HepG2 (cell line): ENCODE measurements around the gene SNX30. TPM values are rescaled to one million over a fixed set of nuclear protein-coding genes. Genes with fewer than 3 reads are reported as not detected.

ENCODE experiments used
- ATAC-seq: fragments of 200-7000 bp; cut with Tn5 transposase; 3 replicates; pipeline ENCODE4 v1.9.1; 2020; ENCODE audit warnings: mild to moderate bottlenecking, moderate library complexity
- BruUV-seq: library from RNA; stranded (reverse); fragments of 400-500 nt; replicated peaks from 2 replicates; lab custom pipeline; 2021; lab: Mats Ljungman, UMichigan
- CTCF ChIA-PET: fragments of 300-600 bp; formaldehyde crosslinking; extraction: SDS; loops from one replicate; lab custom pipeline; 2021; ENCODE audit warnings: low total read pairs, inconsistent platforms, low intra/inter-chr PET ratio; lab: Yijun Ruan, JAX
- POLR2A ChIA-PET: fragments of 350-600 bp; sonication (Branson Sonifier 250); formaldehyde crosslinking; loops from one replicate; lab custom pipeline; 2020; ENCODE audit warnings: antibody characterized with exemption, inconsistent platforms; lab: Yijun Ruan, JAX
- DNase-seq: peaks from one replicate; pipeline ENCODE4 v3.0.0-alpha.2; 2015; ENCODE audit warnings: low spot score
- FAIRE-seq: peaks from 3 replicates; lab custom pipeline; 2011; peaks lifted over from hg19 to GRCh38; lab: Jason Lieb, UNC
- H2AFZ ChIP-seq: one replicate; pipeline ENCODE4 v1.6.1; 2011; ENCODE audit warnings: low read length, inconsistent platforms
- H3K27ac ChIP-seq: fragments of 300-600 bp; 3 replicates; pipeline ENCODE4 v1.8.0; 2011; ENCODE audit warnings: mixed run types, mild to moderate bottlenecking, mixed read lengths, low read length, inconsistent platforms; ENCODE audit not compliant: insufficient read depth; ENCODE audit errors: extremely low read length
- H3K27me3 ChIP-seq, 2 experiments: fragments of 200-600 bp in 1 of 2; 2 replicates in 1 of 2; 3 replicates in 1 of 2; pipeline versions ENCODE4 v1.6.0 to v1.8.0; 2011; ENCODE audit warnings: low read length in 2 of 2, mild to moderate bottlenecking in 2 of 2, moderate library complexity in 2 of 2, inconsistent platforms in 1 of 2; ENCODE audit not compliant: insufficient read depth in 2 of 2, control insufficient read depth in 1 of 2
- H3K36me3 ChIP-seq, 2 experiments: fragments of 200-600 bp in 1 of 2; replicated peaks in 1 of 2; 2 replicates in 1 of 2; 3 replicates in 1 of 2; pipeline versions ENCODE4 v1.5.1 to v1.8.0; 2011; ENCODE audit warnings: low read length in 2 of 2, inconsistent platforms in 1 of 2; ENCODE audit not compliant: insufficient read depth in 2 of 2, control insufficient read depth in 1 of 2
- H3K4me1 ChIP-seq: 2 replicates; pipeline ENCODE4 v1.5.1; 2012; ENCODE audit warnings: low read length, inconsistent platforms; ENCODE audit not compliant: insufficient read depth
- H3K4me2 ChIP-seq: 2 replicates; pipeline ENCODE4 v1.6.0; 2011; ENCODE audit warnings: low read depth, low read length, inconsistent platforms
- H3K4me3 ChIP-seq, 3 experiments: fragments of 200-600 bp in 1 of 3; sonication (generic), shearing (Covaris generic) in 1 of 3; replicated peaks in 1 of 3; 2 replicates each; pipeline ENCODE4 v1.5.1; 2011 to 2016; ENCODE audit warnings: low read length in 3 of 3, inconsistent platforms in 2 of 3, low read depth in 2 of 3, mild to moderate bottlenecking in 2 of 3, control low read depth in 1 of 3, mixed read lengths in 1 of 3; ENCODE audit not compliant: insufficient read depth in 1 of 3
- H3K79me2 ChIP-seq: one replicate; pipeline ENCODE4 v1.6.1; 2011; ENCODE audit warnings: low read length, inconsistent platforms; ENCODE audit not compliant: insufficient read depth
- H3K9ac ChIP-seq: 2 replicates; pipeline ENCODE4 v1.6.0; 2011; ENCODE audit warnings: mild to moderate bottlenecking, low read depth, low read length, inconsistent platforms; ENCODE audit not compliant: insufficient read depth
- H3K9me3 ChIP-seq: 2 replicates; pipeline ENCODE4 v1.5.1; 2012; ENCODE audit warnings: mild to moderate bottlenecking, low read length
- H4K20me1 ChIP-seq: 2 replicates; pipeline ENCODE4 v1.6.0; 2011; ENCODE audit warnings: inconsistent platforms, mild to moderate bottlenecking, low read length, moderate library complexity; ENCODE audit not compliant: insufficient read depth
- BHLHE40 ChIP-seq: IDR thresholded peaks from 2 replicates; pipeline ENCODE4 v1.6.1; 2011; ENCODE audit warnings: low read length, improper control_type of control experiment
- GATAD1 ChIP-seq: IDR thresholded peaks from 2 replicates; pipeline ENCODE4 v1.6.1; 2016; ENCODE audit warnings: missing genetic modification reagents, missing compliant biosample characterization
- KAT7 ChIP-seq: IDR thresholded peaks from 2 replicates; pipeline ENCODE4 v1.6.1; 2018; ENCODE audit warnings: borderline replicate concordance, missing compliant biosample characterization
- MIER2 ChIP-seq: IDR thresholded peaks from 2 replicates; pipeline ENCODE4 v1.6.1; 2016; ENCODE audit warnings: missing biosample characterization, missing genetic modification reagents
- NCOR1 ChIP-seq: fragments of 200-600 bp; sonication (generic); IDR thresholded peaks from 2 replicates; pipeline ENCODE4 v1.7.0; 2017; ENCODE audit warnings: antibody characterized with exemption, low read length, borderline replicate concordance
- POLR2AphosphoS5 ChIP-seq: IDR thresholded peaks from 2 replicates; pipeline ENCODE4 v1.6.1; 2012; ENCODE audit warnings: low read depth, low read length
- RBFOX2 ChIP-seq: fragments of 200-400 bp; formaldehyde crosslinking; IDR thresholded peaks from 2 replicates; pipeline ENCODE4 v1.6.1; 2017; ENCODE audit warnings: low read depth, mild to moderate bottlenecking, low read length
- RORA ChIP-seq: sonication (generic); formaldehyde crosslinking; IDR thresholded peaks from 2 replicates; pipeline ENCODE4 v1.5.0; 2020; ENCODE audit warnings: mild to moderate bottlenecking, missing genetic modification reagents, moderate library complexity
- SMAD3 ChIP-seq: sonication (generic); formaldehyde crosslinking; IDR thresholded peaks from 2 replicates; pipeline ENCODE4 v1.4.0; 2020; ENCODE audit warnings: missing genetic modification reagents
- STAG1 ChIP-seq: sonication (generic); formaldehyde crosslinking; IDR thresholded peaks from 2 replicates; pipeline ENCODE4 v1.4.0; 2020; ENCODE audit warnings: missing genetic modification reagents
- ZNF224 ChIP-seq: sonication (generic); formaldehyde crosslinking; IDR thresholded peaks from 2 replicates; pipeline ENCODE4 v1.5.0; 2020; ENCODE audit warnings: mild to moderate bottlenecking, missing genetic modification reagents
- ZSCAN29 ChIP-seq: sonication (generic); formaldehyde crosslinking; conservative IDR thresholded peaks from 2 replicates; pipeline ENCODE4 v1.4.0; 2020; ENCODE audit warnings: mild to moderate bottlenecking, missing genetic modification reagents
- WGBS: methylation state at CpG from one replicate; pipeline ENCODE4 v1.1.6; 2017; ENCODE audit warnings: low lambda C conversion rate; 5-methylcytosine and 5-hydroxymethylcytosine counted together
- in situ Hi-C: cut with HindIII; loops from 2 replicates; pipeline ENCODE4 v1.10.0; 2017; ENCODE audit warnings: low pct_unique_long_range_greater_than_20kb; ENCODE audit not compliant: extremely low pct_ligation_motif_present
- intact Hi-C: fragments of 100-400 bp; cut with micrococcal nuclease; formaldehyde crosslinking; loops from one replicate; pipeline ENCODE4 v1.10.0; 2022; ENCODE audit not compliant: unreplicated experiment
- polyA plus RNA-seq, 8 experiments: library from polyadenylated mRNA; depleted of rRNA in 3 of 8; stranded (reverse) in 7 of 8; unstranded in 1 of 8; fragments of >200 nt; fragmentation: Illumina TruSeq in 4 of 8; extraction: Trizol in 4 of 8; gene quantifications; 2 replicates each; pipeline versions ENCODE4 v1.2.1 to v1.2.3, GENCODE V29; 2011 to 2016; ENCODE audit warnings: low read depth in 4 of 8, missing spikeins in 1 of 8, mixed read lengths in 1 of 8; ENCODE audit not compliant: insufficient read depth in 1 of 8
- total RNA-seq, 5 experiments: library from RNA; depleted of rRNA; stranded (reverse); fragments of >200 nt; fragmentation: Illumina TruSeq; extraction: Trizol; gene quantifications; 2 replicates each; pipeline ENCODE4 v1.2.3, GENCODE V29; 2016; ENCODE audit warnings: low read depth in 1 of 5
- TF ChIP-seq, protein P1 (sequence below): sonication (generic); formaldehyde crosslinking; IDR thresholded peaks from 2 replicates; pipeline ENCODE4 v1.4.0; 2020; ENCODE audit warnings: mild to moderate bottlenecking, missing genetic modification reagents
- TF ChIP-seq, protein P2 (sequence below): sonication (generic); formaldehyde crosslinking; IDR thresholded peaks from 2 replicates; pipeline ENCODE4 v1.4.0; 2020; ENCODE audit warnings: missing genetic modification reagents, low read depth, mild to moderate bottlenecking, borderline replicate concordance
- TF ChIP-seq, protein P3 (sequence below): IDR thresholded peaks from 2 replicates; pipeline ENCODE4 v1.6.1; 2012; ENCODE audit warnings: inconsistent platforms
- TF ChIP-seq, protein P4 (sequence below): IDR thresholded peaks from 2 replicates; pipeline ENCODE4 v1.6.1; 2016; ENCODE audit warnings: missing biosample characterization, missing genetic modification reagents, low read depth

SNX30 gene
- total and polyA plus RNA-seq, 2 of the 13 experiments (the other 11 are each of a cell fraction or from before 2014, with no cell fraction given) = 4.4 to 12.4 TPM

DNA sequence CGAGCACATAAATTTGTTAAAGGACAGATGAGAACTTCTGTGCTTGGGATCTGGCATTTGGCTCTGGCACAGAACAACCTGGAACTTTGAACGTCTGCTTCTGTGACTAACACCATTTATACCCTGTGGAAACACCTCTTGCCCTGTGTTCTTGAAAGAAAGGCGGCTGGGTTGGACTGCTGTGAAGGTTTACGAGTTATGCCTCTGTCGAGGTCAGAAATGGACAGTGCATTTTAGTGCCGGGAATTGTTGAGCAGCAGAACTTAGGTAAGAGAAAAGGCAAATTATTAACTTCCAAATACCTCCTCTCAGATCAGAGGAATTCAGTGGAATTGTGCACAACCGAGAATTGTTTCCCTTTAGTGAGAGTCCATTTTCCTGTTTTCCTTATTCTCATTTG is 18.6 kb upstream of the SNX30 start:
- BruUV-seq = no TSS peak
- ChIA-PET CTCF (no interaction called here), POLR2A (interaction anchor here (0.5 to 2.4 kb wide), 10 partner anchors 10 to 682 kb away, joined by 3 to 32 read pairs (median 4); partner anchors contain the start of genes HSDL2, INIP, KIAA1958 and SNX30)
- H3K4me3 ChIP-seq = peak overlapping the region; percentile 40 to 60 (median 58); a peak in 4 of 6 replicates
- H3K27me3 ChIP-seq = no peaks in the 10 kb centered on the region
- peak; percentile 76 for FAIRE-seq
- H3K9ac ChIP-seq = peak overlapping the region; percentile 74
- WGBS = 2% methylated on average over 7 of the region's 7 CpGs
- peak; percentile 95 for ATAC-seq
- no peaks in the 10 kb centered on the region for H3K9me3 ChIP-seq
- peaks cover 26% of the 10 kb centered on the region for H3K4me1 ChIP-seq
- peak overlapping the region; percentile 84 for H3K27ac ChIP-seq
- H2AFZ ChIP-seq = peak overlapping the region; percentile 92
- H3K4me2 ChIP-seq = peak overlapping the region; percentile 95
- peak; percentile 92 for DNase-seq
- H3K79me2 ChIP-seq = no peaks in the 10 kb centered on the region
- in situ Hi-C loops (no loop called here), intact Hi-C loops (loop anchor here (1.0 kb wide), 1 partner anchor 15 kb away; no protein-coding TSS in a partner anchor)
- no peaks in the 10 kb centered on the region for H4K20me1 ChIP-seq
- H3K36me3 ChIP-seq = no peaks in the 10 kb centered on the region
- TF ChIP-seq SMAD3 = 0 out of 2 replicates have a peak, but pooled peaks have one; percentile 20
- peak; percentile 41; the same call in 1 of the 2 replicates for TF ChIP-seq POLR2AphosphoS5
- TF ChIP-seq, protein P1, sequence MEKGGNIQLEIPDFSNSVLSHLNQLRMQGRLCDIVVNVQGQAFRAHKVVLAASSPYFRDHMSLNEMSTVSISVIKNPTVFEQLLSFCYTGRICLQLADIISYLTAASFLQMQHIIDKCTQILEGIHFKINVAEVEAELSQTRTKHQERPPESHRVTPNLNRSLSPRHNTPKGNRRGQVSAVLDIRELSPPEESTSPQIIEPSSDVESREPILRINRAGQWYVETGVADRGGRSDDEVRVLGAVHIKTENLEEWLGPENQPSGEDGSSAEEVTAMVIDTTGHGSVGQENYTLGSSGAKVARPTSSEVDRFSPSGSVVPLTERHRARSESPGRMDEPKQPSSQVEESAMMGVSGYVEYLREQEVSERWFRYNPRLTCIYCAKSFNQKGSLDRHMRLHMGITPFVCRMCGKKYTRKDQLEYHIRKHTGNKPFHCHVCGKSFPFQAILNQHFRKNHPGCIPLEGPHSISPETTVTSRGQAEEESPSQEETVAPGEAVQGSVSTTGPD (CRISPR knock-in tag) = 0 out of 2 replicates have a peak, but pooled peaks have one; percentile 19
- 0 out of 2 replicates have a peak, but pooled peaks have one; percentile 19 for TF ChIP-seq KAT7 (CRISPR knock-in tag)
- 0 out of 2 replicates have a peak, but pooled peaks have one; percentile 41 for TF ChIP-seq ZSCAN29 (CRISPR knock-in tag)
- TF ChIP-seq RBFOX2 = peak; percentile 39; the same call in 1 of the 2 replicates
- TF ChIP-seq, protein P2, sequence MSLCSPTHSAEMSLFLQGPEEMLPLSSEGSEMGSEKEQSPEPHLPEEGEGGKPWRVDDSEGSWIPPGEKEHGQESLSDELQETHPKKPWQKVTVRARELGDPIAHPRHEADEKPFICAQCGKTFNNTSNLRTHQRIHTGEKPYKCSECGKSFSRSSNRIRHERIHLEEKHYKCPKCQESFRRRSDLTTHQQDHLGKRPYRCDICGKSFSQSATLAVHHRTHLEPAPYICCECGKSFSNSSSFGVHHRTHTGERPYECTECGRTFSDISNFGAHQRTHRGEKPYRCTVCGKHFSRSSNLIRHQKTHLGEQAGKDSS (CRISPR knock-in tag) = 0 out of 2 replicates have a peak, but pooled peaks have one; percentile 43
- no peak for TF ChIP-seq ZNF224 (CRISPR knock-in tag)
- TF ChIP-seq RORA (CRISPR knock-in tag) = no peak
- TF ChIP-seq BHLHE40 = no peak
- TF ChIP-seq, protein P3, sequence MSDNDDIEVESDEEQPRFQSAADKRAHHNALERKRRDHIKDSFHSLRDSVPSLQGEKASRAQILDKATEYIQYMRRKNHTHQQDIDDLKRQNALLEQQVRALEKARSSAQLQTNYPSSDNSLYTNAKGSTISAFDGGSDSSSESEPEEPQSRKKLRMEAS = peak; percentile 45
- TF ChIP-seq MIER2 (CRISPR knock-in tag) = 0 out of 2 replicates have a peak, but pooled peaks have one; percentile 16
- TF ChIP-seq, protein P4, sequence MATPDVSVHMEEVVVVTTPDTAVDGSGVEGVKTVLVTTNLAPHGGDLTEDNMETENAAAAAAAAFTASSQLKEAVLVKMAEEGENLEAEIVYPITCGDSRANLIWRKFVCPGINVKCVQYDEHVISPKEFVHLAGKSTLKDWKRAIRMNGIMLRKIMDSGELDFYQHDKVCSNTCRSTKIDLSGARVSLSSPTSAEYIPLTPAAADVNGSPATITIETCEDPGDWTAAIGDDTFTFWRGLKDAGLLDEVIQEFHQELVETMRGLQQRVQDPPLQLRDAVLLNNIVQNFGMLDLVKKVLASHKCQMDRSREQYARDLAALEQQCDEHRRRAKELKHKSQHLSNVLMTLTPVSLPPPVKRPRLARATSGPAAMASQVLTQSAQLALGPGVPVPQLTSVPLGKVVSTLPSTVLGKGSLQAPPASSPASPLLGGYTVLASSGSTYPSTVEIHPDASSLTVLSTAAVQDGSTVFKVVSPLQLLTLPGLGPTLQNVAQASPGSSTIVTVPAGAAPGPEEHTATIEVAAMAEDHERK (CRISPR knock-in tag) = no peak
- TF ChIP-seq NCOR1 = peak; percentile 45; the same call in 1 of the 2 replicates
- TF ChIP-seq GATAD1 (CRISPR knock-in tag) = no peak; the same call in 1 of the 2 replicates
- 0 out of 2 replicates have a peak, but pooled peaks have one; percentile 12 for TF ChIP-seq STAG1 (CRISPR knock-in tag)
